ENCODE measurements around the gene THOC1.
A peak's percentile ranks its signal among the peaks of the same experiment; 100 is the strongest.
"Not testable (repeated sequence)": the region's sequence is repeated elsewhere in the genome, so short reads cannot be mapped to it uniquely, and the experiment has no call there.

The THOC1 gene

GRCh38 chr18:267688-268552 lies at the start of gene THOC1:
THOC1 (minus strand) TSS chr18:268047; CDS start chr18:268019, 28 bp downstream.
- peaks cover 3% of the 10 kb centered on the region for H3K27me3 Mint-ChIP-seq (ENCODE audit: low read depth)
- no peaks in the 10 kb centered on the region for H3K9me3 Mint-ChIP-seq
- no peak for TF ChIP-seq CTCF (IDR thresholded peaks at IDR 0.05; ENCODE audit: unreplicated experiment in 3 of 3)

GRCh38 chr18:317618-318017 lies 49.8 kb upstream of the THOC1 start:
- H3K4me1 Mint-ChIP-seq, result peaks cover 19% of the 10 kb centered on the region
- no peaks in the 10 kb centered on the region for H3K36me3 Mint-ChIP-seq (ENCODE audit: low read depth)
- no peaks in the 10 kb centered on the region for H3K9me3 Mint-ChIP-seq
- no peak overlapping the region for H3K4me3 Mint-ChIP-seq
- no peak for TF ChIP-seq CTCF (IDR thresholded peaks at IDR 0.05; ENCODE audit: unreplicated experiment in 3 of 3)
- H3K27ac Mint-ChIP-seq, result no peak overlapping the region
- H3K27me3 Mint-ChIP-seq (ENCODE audit: low read depth), result peaks cover 3% of the 10 kb centered on the region

More at GRCh38 chr18:267688-268552, at the start of gene THOC1:
- Mint-ChIP-seq H3K4me3 (peak within 1 kb of the TSS; percentile 94 to 100 (median 99)), H3K27ac (peak within 1 kb of the TSS; percentile 98 to 100 (median 99)), H3K36me3 (ENCODE audit: low read depth) (peaks cover 19% of the 10 kb centered on the region), H3K4me1 (peaks cover 16% of the 10 kb centered on the region)

- H3K4me1 Mint-ChIP-seq, result peaks cover 7% of the 10 kb centered on the region
- peak overlapping the region in 1 of 3 experiments; percentile 31 for H3K27ac Mint-ChIP-seq
- H3K27me3 Mint-ChIP-seq (ENCODE audit: low read depth), result peaks cover 8% of the 10 kb centered on the region
- H3K9me3 Mint-ChIP-seq, result no peaks in the 10 kb centered on the region
- H3K4me3 Mint-ChIP-seq, result no peak overlapping the region
- no peaks in the 10 kb centered on the region for H3K36me3 Mint-ChIP-seq (ENCODE audit: low read depth)
- no peak for TF ChIP-seq CTCF (IDR thresholded peaks at IDR 0.05; ENCODE audit: unreplicated experiment in 3 of 3)
These were observed 48.5 kb upstream of the THOC1 start for GRCh38 chr18:316393-316792.

- Mint-ChIP-seq H3K4me1 (no peaks in the 10 kb centered on the region), H3K4me3 (no peak overlapping the region), H3K9me3 (no peaks in the 10 kb centered on the region), H3K27ac (no peak overlapping the region), H3K36me3 (ENCODE audit: low read depth) (no peaks in the 10 kb centered on the region), H3K27me3 (ENCODE audit: low read depth) (peaks cover 11% of the 10 kb centered on the region)
- no peak for TF ChIP-seq CTCF (IDR thresholded peaks at IDR 0.05; ENCODE audit: unreplicated experiment in 3 of 3)
These were observed 46.1 kb upstream of the THOC1 start for GRCh38 chr18:313931-314330.

- H3K4me1 Mint-ChIP-seq, result no peaks in the 10 kb centered on the region
- no peak for TF ChIP-seq CTCF (IDR thresholded peaks at IDR 0.05; ENCODE audit: unreplicated experiment in 3 of 3)
- H3K36me3 Mint-ChIP-seq (ENCODE audit: low read depth), result no peaks in the 10 kb centered on the region
- H3K27me3 Mint-ChIP-seq (ENCODE audit: low read depth), result peaks cover 15% of the 10 kb centered on the region
- H3K4me3 Mint-ChIP-seq, result no peak overlapping the region
- H3K27ac Mint-ChIP-seq, result no peak overlapping the region
- no peaks in the 10 kb centered on the region for H3K9me3 Mint-ChIP-seq
These were observed 44.6 kb upstream of the THOC1 start for GRCh38 chr18:312415-312814.

GRCh38 chr18:310042-310441 lies 42.2 kb upstream of the THOC1 start:
- Mint-ChIP-seq H3K4me3 (no peak overlapping the region), H3K9me3 (no peaks in the 10 kb centered on the region), H3K27me3 (ENCODE audit: low read depth) (peaks cover 21% of the 10 kb centered on the region), H3K27ac (no peak overlapping the region), H3K36me3 (ENCODE audit: low read depth) (no peaks in the 10 kb centered on the region), H3K4me1 (no peaks in the 10 kb centered on the region)
- no peak for TF ChIP-seq CTCF (IDR thresholded peaks at IDR 0.05; ENCODE audit: unreplicated experiment in 3 of 3)

- not testable (repeated sequence) for H3K9me3 Mint-ChIP-seq; H3K27ac Mint-ChIP-seq; H3K36me3 Mint-ChIP-seq (ENCODE audit: low read depth); H3K4me3 Mint-ChIP-seq; H3K4me1 Mint-ChIP-seq
- H3K27me3 Mint-ChIP-seq (ENCODE audit: low read depth), result peaks cover 21% of the 10 kb centered on the region
These were observed 40.2 kb upstream of the THOC1 start for GRCh38 chr18:308086-308485.
